ENCODE results near the gene NR4A1.

NR4A1 gene

GRCh38 chr12:52050758-52051541 is at the start of gene NR4A1:
Gene NR4A1, plus strand, starts transcription at chr12:52051442. Its CDS starts 2,887 bp downstream, at chr12:52054329.
- peak; percentile 97 for DNase-seq

- no peak for DNase-seq
Measured at GRCh38 chr12:52003016-52003550, 48.2 kb upstream of the NR4A1 start.

GRCh38 chr12:52003591-52003990 is 47.7 kb upstream of the NR4A1 start:
- DNase-seq: peak; percentile 38

GRCh38 chr12:52004042-52004648 is 47.1 kb upstream of the NR4A1 start:
- DNase-seq: peak; percentile 91

- no peak for DNase-seq
Measured at GRCh38 chr12:52005218-52005902, 45.9 kb upstream of the NR4A1 start.

GRCh38 chr12:52005903-52006703 is 45.1 kb upstream of the NR4A1 start:
- DNase-seq: peak; percentile 46

- DNase-seq: peak; percentile 91
Measured at GRCh38 chr12:52006726-52007157, 44.5 kb upstream of the NR4A1 start, which contains the start of gene TAMALIN. Gene TAMALIN, plus strand, starts transcription at chr12:52006946. Its CDS starts 74 bp downstream, at chr12:52007020.

GRCh38 chr12:52007158-52007921 is 43.9 kb upstream of the NR4A1 start:
- DNase-seq: peak; percentile 74

GRCh38 chr12:52007982-52008510 is 43.2 kb upstream of the NR4A1 start:
- DNase-seq: no peak

- peak; percentile 42 for DNase-seq
Measured at GRCh38 chr12:52009081-52009751, 42.0 kb upstream of the NR4A1 start.

- DNase-seq: peak; percentile 92
Measured at GRCh38 chr12:52010152-52010622, 41.1 kb upstream of the NR4A1 start.

- peak; percentile 86 for DNase-seq
Measured at GRCh38 chr12:52010692-52011601, 40.3 kb upstream of the NR4A1 start.

- DNase-seq: peak; percentile 46
Measured at GRCh38 chr12:52011602-52012214, 39.5 kb upstream of the NR4A1 start.

GRCh38 chr12:52013626-52014310 is 37.5 kb upstream of the NR4A1 start:
- DNase-seq: no peak

GRCh38 chr12:52014567-52015530 is 36.4 kb upstream of the NR4A1 start:
- DNase-seq: no peak

- DNase-seq: no peak
Measured at GRCh38 chr12:52015532-52016041, 35.7 kb upstream of the NR4A1 start.

Data from NCI-H69 (cell line).